Transverse colon (tissue), 4 donors: ENCODE measurements around the gene KIAA0232.

Experiments
- CTCF ChIP-seq, 5 experiments: fragments of 200-600 bp in 3 of 5; fragments of 450-650 bp in 2 of 5; sonication (generic) in 3 of 5; IDR thresholded peaks; 1 replicate in 2 of 5; 2 replicates in 3 of 5; pipeline ENCODE4 v1.5.1; 2016 to 2017; ENCODE audit warnings: antibody characterized with exemption in 5 of 5, inconsistent platforms in 3 of 5, mild to moderate bottlenecking in 2 of 5, moderate library complexity in 1 of 5
- POLR2AphosphoS5 ChIP-seq, 3 donors: sonication (generic); formaldehyde crosslinking; IDR thresholded peaks; one replicate each; pipeline ENCODE4 v1.6.1; 2016; ENCODE audit warnings: antibody characterized with exemption in 3 of 3

- TF ChIP-seq CTCF (IDR thresholded peaks at IDR 0.05): no peak
- TF ChIP-seq POLR2AphosphoS5 (IDR thresholded peaks at IDR 0.05): no peak
These were observed 107.3 kb downstream of the KIAA0232 start for GRCh38 chr4:6889736-6890324.
